OCI-LY7 (cell line): ENCODE results near the gene COBL. TPM values are rescaled to one million over a fixed set of nuclear protein-coding genes. Genes with fewer than 3 reads are reported as not detected.

ENCODE experiments used
- BruUV-seq: library from RNA; stranded (reverse); fragments of 400-500 nt; replicated peaks from 2 replicates; lab custom pipeline; 2021; lab: Mats Ljungman, UMichigan
- CTCF ChIA-PET: fragments of 300-600 bp; sonication (Branson Sonifier 250); formaldehyde crosslinking; loops from one replicate; lab custom pipeline; 2022; ENCODE audit warnings: antibody characterized with exemption; ENCODE audit not compliant: unreplicated experiment; lab: Charles Lee
- POLR2A ChIA-PET: fragments of 300-600 bp; sonication (Branson Sonifier 250); formaldehyde crosslinking; loops from one replicate; lab custom pipeline; 2022; ENCODE audit warnings: antibody characterized with exemption; lab: Charles Lee
- DNase-seq: peaks from one replicate; pipeline ENCODE4 v3.0.0-alpha.2; 2015; ENCODE audit warnings: low spot score
- H2AFZ ChIP-seq: fragments of 200-600 bp; sonication (generic), shearing (Covaris generic); 2 replicates; pipeline ENCODE4 v1.6.1; 2014; ENCODE audit warnings: mild to moderate bottlenecking, antibody characterized with exemption, low read length, moderate library complexity
- H3K27ac ChIP-seq: fragments of 200-600 bp; sonication (generic); 2 replicates; pipeline ENCODE4 v1.5.1; 2014; ENCODE audit warnings: mixed run types, low read depth, mild to moderate bottlenecking, moderate library complexity, low read length, inconsistent platforms; ENCODE audit not compliant: poor library complexity, severe bottlenecking
- H3K36me3 ChIP-seq: fragments of 200-600 bp; sonication (generic); 2 replicates; pipeline ENCODE4 v1.6.1; 2014; ENCODE audit warnings: mild to moderate bottlenecking, antibody characterized with exemption, low read length, moderate library complexity, mixed read lengths; ENCODE audit not compliant: insufficient read depth
- H3K4me1 ChIP-seq: fragments of 200-600 bp; sonication (generic); 2 replicates; pipeline ENCODE4 v1.5.1; 2014; ENCODE audit warnings: mild to moderate bottlenecking, low read length; ENCODE audit not compliant: insufficient read depth, poor library complexity, severe bottlenecking
- H3K4me2 ChIP-seq: fragments of 200-600 bp; sonication (generic); 2 replicates; pipeline ENCODE4 v1.6.1; 2014; ENCODE audit warnings: mild to moderate bottlenecking, low read length
- H3K4me3 ChIP-seq: fragments of 200-600 bp; sonication (generic); 2 replicates; pipeline ENCODE4 v1.5.1; 2014; ENCODE audit warnings: mild to moderate bottlenecking, low read depth, low read length; ENCODE audit not compliant: poor library complexity, severe bottlenecking
- H3K79me2 ChIP-seq: fragments of 200-600 bp; sonication (generic); 2 replicates; pipeline ENCODE4 v1.6.1; 2016; ENCODE audit warnings: low read depth, mild to moderate bottlenecking, low read length, moderate library complexity, mixed read lengths; ENCODE audit not compliant: insufficient read depth
- H3K9me2 ChIP-seq: fragments of 200-600 bp; sonication (generic); 2 replicates; pipeline ENCODE4 v1.6.1; 2016; ENCODE audit warnings: mild to moderate bottlenecking, low read length, mixed read lengths; ENCODE audit not compliant: insufficient read depth
- H3K9me3 ChIP-seq: fragments of 200-600 bp; sonication (generic); 2 replicates; pipeline ENCODE4 v1.6.1; 2014; ENCODE audit warnings: mild to moderate bottlenecking, mixed run types, low read length, mixed read lengths
- H4K20me1 ChIP-seq: fragments of 200-600 bp; sonication (generic); 2 replicates; pipeline ENCODE4 v1.6.1; 2014; ENCODE audit warnings: mild to moderate bottlenecking, antibody characterized with exemption, low read length, moderate library complexity, mixed read lengths; ENCODE audit not compliant: insufficient read depth
- CTCF ChIP-seq: fragments of 200-600 bp; sonication (generic); conservative IDR thresholded peaks from 2 replicates; pipeline ENCODE4 v1.5.1; 2014; ENCODE audit warnings: mild to moderate bottlenecking, antibody characterized with exemption, low read length, moderate library complexity, mixed read lengths
- EZH2phosphoT487 ChIP-seq: fragments of 200-600 bp; sonication (generic); IDR thresholded peaks from 2 replicates; pipeline ENCODE4 v1.6.1; 2018; ENCODE audit warnings: low read depth, borderline replicate concordance, mild to moderate bottlenecking, mixed run types, antibody characterized with exemption, low read length, moderate library complexity, mixed read lengths
- intact Hi-C: fragments of 100-400 bp; cut with micrococcal nuclease; formaldehyde crosslinking; loops from one replicate; pipeline ENCODE4 v1.10.0; 2022; ENCODE audit not compliant: unreplicated experiment
- total RNA-seq, 2 experiments: library from RNA; depleted of rRNA in 1 of 2; stranded (reverse); fragments of >200 nt in 1 of 2; shearing (Covaris generic) in 1 of 2; gene quantifications; 2 replicates each; pipeline ENCODE4 v1.2.3, GENCODE V29; 2014 to 2022

COBL gene
- total RNA-seq, 2 experiments from 2014 or later: not detected

GRCh38 chr7:51187941-51188340 lies 128.7 kb downstream of the COBL start:
- DNase-seq: no peak
- Histone ChIP-seq H3K4me3 (no peak overlapping the region), H2AFZ (no peak overlapping the region), H4K20me1 (no peaks in the 10 kb centered on the region), H3K4me1 (no peaks in the 10 kb centered on the region), H3K4me2 (no peak overlapping the region), H3K9me3 (no peaks in the 10 kb centered on the region), H3K27ac (no peak overlapping the region), H3K9me2 (no peaks in the 10 kb centered on the region), H3K36me3 (no peaks in the 10 kb centered on the region), H3K79me2 (no peaks in the 10 kb centered on the region)
- TF ChIP-seq CTCF: no peak
- no peak for TF ChIP-seq EZH2phosphoT487
- ChIA-PET POLR2A (no interaction called here), CTCF (no interaction called here)
- intact Hi-C loops: no loop called here
- BruUV-seq: no TSS peak

- H3K4me1 ChIP-seq: no peaks in the 10 kb centered on the region
- no peak for DNase-seq
- H3K27ac ChIP-seq: no peak overlapping the region
- ChIA-PET CTCF (no interaction called here), POLR2A (no interaction called here)
- H3K4me3 ChIP-seq: no peak overlapping the region
- H3K36me3 ChIP-seq: no peaks in the 10 kb centered on the region
- H2AFZ ChIP-seq: no peak overlapping the region
- no peaks in the 10 kb centered on the region for H4K20me1 ChIP-seq
- no TSS peak for BruUV-seq
- intact Hi-C loops: no loop called here
- H3K79me2 ChIP-seq: no peaks in the 10 kb centered on the region
- TF ChIP-seq EZH2phosphoT487 (no peak), CTCF (no peak)
- no peaks in the 10 kb centered on the region for H3K9me2 ChIP-seq
- H3K4me2 ChIP-seq: no peak overlapping the region
- H3K9me3 ChIP-seq: no peaks in the 10 kb centered on the region
These were observed 130.1 kb downstream of the COBL start for GRCh38 chr7:51186531-51186930.

- no peak overlapping the region for H3K4me3 ChIP-seq
- H2AFZ ChIP-seq: no peak overlapping the region
- intact Hi-C loops: no loop called here
- DNase-seq: no peak
- H3K36me3 ChIP-seq: no peaks in the 10 kb centered on the region
- no peak for TF ChIP-seq EZH2phosphoT487
- no peak for TF ChIP-seq CTCF
- H3K27ac ChIP-seq: no peak overlapping the region
- no peaks in the 10 kb centered on the region for H3K79me2 ChIP-seq
- CTCF ChIA-PET: no interaction called here
- H3K9me2 ChIP-seq: no peaks in the 10 kb centered on the region
- POLR2A ChIA-PET: interaction anchor here (0.6 to 0.7 kb wide), 3 partner anchors 94 to 1780 kb away, joined by 3 to 5 read pairs (median 3); no protein-coding TSS in a partner anchor
- no TSS peak for BruUV-seq
- no peaks in the 10 kb centered on the region for H3K9me3 ChIP-seq
- H3K4me1 ChIP-seq: no peaks in the 10 kb centered on the region
- H3K4me2 ChIP-seq: no peak overlapping the region
- H4K20me1 ChIP-seq: no peaks in the 10 kb centered on the region
These were observed 133.9 kb downstream of the COBL start for GRCh38 chr7:51182636-51183166.
